ENCODE measurements around the gene IPO13.

IPO13 gene

GRCh38 chr1:43985984-43986595 is 39.3 kb downstream of the IPO13 start:
- in situ Hi-C loops (cut with HindIII; ENCODE audit: low sequenced_read_pairs), result no loop called here

DNA sequence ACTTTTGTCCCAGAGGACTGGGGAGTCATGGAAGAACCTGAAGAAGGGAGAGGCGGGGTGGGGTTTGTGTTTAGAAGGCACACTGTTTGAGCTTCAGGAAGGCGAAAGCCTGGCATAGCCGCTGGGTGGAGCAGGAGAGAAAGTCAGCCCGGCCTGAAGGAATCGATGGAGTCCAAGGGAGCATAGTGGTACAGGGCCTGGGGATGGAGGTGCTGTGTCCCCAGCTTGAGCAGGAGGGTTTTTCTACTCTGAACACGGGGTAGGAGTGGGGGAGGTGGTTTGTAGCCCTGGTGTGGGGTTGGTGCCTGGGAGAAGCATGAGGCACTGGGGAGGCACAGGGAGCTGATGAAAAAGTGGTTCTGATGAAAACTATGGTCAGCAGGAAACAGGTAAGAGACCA is 40.0 kb downstream of the IPO13 start:
- in situ Hi-C loops (cut with HindIII; ENCODE audit: low sequenced_read_pairs), result no loop called here

GRCh38 chr1:43987159-43987902 is 40.6 kb downstream of the IPO13 start:
- in situ Hi-C loops (cut with HindIII; ENCODE audit: low sequenced_read_pairs), result no loop called here

DNA sequence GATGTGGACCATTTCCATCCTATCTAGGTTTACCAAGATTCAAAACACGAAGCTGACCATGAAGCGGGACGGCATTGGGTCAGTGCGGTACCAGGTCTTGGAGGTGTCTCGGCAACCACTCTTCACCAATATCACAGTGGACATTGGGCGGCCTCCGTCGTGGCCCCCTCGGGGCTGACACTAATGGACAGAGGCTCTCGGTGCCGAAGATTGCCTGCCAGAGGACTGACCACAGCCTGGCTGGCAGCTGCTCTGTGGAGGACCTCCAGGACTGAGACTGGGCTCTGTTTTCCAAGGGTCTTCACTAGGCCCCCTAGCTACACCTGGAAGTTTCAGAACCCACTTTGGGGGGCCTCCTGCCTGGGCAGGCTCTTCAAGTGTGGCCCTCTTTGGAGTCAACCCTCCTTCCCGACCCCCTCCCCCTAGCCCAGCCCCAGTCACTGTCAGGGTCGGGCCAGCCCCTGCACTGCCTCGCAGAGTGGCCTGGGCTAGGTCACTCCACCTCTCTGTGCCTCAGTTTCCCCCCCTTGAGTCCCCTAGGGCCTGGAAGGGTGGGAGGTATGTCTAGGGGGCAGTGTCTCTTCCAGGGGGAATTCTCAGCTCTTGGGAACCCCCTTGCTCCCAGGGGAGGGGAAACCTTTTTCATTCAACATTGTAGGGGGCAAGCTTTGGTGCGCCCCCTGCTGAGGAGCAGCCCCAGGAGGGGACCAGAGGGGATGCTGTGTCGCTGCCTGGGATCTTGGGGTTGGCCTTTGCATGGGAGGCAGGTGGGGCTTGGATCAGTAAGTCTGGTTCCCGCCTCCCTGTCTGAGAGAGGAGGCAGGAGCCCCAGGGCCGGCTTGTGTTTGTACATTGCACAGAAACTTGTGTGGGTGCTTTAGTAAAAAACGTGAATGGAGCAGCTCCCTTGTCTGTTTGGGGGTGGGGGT is 43.8 kb downstream of the IPO13 start:
- in situ Hi-C loops (cut with HindIII; ENCODE audit: low sequenced_read_pairs), result no loop called here

- in situ Hi-C loops (cut with HindIII; ENCODE audit: low sequenced_read_pairs), result no loop called here
Measured at GRCh38 chr1:43991200-43991475, 44.4 kb downstream of the IPO13 start.

DNA sequence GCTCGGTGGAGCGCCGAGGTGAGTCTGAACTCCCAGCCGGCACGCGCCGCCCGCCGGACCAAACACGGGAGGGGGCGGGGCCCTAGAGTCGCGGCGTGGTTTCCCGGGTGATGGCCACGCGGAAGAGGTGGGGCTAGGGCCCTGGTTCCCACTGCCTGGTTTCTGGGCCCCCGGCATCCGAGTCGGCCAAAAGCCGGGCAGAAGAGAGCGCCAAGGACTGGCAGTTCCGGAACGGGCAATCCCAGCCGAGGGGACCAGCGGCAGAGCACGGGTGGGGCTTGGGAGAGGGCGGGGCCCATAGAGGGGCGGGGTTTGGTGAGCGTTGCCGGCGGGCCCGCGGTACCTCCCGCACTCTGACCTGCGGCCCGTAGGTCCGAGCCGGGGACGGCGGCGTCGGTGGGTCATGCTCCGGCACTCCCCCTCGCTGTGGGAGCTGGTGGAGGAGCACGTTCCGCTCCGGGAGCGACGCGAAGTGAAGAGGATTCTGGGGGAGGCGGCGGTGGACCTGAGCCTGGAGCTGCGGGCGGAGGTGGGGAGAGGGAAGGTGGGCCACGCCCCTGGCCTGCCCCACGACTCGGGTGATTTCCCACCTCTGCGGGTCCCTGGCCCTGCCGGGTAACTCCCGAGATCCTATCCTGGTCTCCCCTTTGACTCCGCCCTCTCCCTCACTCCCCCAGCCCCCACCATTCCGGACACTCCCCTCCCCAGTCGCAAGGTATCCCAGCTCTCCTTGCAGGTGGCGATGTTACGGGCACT is 44.9 kb downstream of the IPO13 start, which contains the start of gene CCDC24:
CCDC24 (plus strand) TSS at position 124 of the 756 bp plus-strand sequence; CDS start at position 404, 280 bp downstream.
- in situ Hi-C loops (cut with HindIII; ENCODE audit: low sequenced_read_pairs), result no loop called here

DNA sequence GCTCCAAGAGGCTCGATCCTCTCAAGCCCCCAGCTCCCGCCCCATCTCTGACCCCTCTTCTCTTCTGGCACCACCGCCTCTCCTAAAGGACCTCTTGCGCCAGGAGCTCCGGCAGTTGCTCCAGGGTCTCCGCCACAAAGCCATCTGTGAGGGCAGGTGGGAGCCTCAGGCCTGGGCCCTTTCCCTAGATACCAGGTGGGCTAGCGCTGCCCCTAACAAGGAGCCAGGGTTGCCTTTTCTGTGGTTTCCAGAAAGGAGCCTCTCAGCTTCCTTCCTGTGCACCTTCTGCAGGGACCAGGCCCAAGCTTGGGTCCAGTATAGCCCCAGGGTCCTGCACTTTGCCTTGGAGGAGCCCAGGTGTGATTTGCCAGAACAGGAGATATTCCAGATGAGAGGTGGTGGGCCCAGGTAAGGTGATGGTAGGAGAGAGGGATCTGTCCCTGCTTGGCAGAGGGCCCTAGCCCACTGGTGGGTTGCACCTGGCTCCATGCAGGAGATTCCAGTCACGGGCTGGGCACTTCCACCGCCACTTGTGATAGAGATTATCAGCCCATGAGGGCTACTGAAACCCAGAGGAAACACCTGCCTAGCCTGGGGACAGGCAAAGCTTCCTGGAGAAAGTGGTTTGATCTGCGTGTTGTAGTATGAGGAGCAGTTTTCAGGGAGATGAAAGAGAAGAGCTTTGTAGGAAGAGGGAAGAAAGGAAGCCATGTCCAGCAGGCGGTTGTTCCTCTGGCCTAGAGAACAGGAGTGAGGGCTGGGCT is 45.7 kb downstream of the IPO13 start:
- in situ Hi-C loops (cut with HindIII; ENCODE audit: low sequenced_read_pairs), result no loop called here

- in situ Hi-C loops (cut with HindIII; ENCODE audit: low sequenced_read_pairs), result no loop called here
Measured at GRCh38 chr1:43993206-43993914, 46.6 kb downstream of the IPO13 start.

- in situ Hi-C loops (cut with HindIII; ENCODE audit: low sequenced_read_pairs), result no loop called here
Measured at GRCh38 chr1:43994071-43994470, 47.3 kb downstream of the IPO13 start.

GRCh38 chr1:43994794-43995790 is 48.3 kb downstream of the IPO13 start:
- in situ Hi-C loops (cut with HindIII; ENCODE audit: low sequenced_read_pairs), result no loop called here

DNA sequence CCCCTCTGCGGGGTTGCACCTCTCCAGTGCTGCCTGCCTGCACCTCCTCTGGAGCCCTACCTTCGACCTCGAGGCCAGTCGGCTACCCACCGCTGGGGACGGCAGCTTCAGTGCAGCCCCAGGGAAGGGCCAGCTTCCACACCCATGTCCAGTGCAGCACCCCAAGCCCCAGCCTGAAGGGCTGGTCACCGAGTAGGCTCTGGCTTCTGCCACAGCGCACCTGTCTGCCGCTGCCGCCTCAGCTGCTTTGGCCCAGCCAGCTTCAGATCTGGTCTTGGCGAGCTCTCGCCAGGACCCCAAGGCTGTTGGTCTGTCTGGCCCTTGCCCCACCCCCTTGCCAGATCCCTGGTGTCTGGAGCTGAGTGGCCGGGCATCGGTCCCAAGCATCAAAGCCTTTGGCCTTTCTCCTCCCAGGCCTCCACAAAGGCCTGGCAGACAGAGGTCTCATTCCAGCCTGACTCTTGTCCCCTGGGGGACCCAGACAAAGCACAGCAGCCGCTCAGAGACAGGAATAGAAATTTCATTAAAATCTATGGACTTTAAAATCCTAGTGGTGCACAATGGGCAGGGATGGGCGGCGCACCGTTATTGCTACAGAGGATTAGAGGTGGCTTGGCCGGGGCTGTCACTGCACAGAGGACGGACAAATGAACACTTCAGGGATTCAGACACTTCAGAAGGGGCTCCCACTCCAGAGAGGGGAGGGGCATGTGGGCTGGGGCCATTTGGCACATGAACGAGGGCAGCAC is 49.4 kb downstream of the IPO13 start:
- in situ Hi-C loops (cut with HindIII; ENCODE audit: low sequenced_read_pairs), result no loop called here

DNA sequence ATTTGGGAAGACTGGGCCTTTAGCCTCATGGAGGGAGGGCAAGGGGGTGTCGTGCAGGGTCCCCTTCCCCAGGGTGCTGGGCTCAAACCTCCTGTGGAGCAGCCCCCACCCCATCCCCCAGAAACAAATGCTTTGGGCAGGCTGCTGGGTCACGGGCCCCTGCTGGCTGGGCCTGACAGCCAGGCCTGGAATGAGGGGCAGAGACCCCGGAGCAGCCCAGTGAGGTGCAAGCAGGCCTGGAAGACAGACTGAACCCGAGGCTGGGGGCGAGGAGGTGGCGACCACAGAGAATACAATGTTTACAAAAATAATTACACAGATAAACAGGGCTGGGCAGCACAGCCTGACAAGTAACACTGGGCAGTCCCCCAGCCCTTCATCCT is 50.0 kb downstream of the IPO13 start:
- in situ Hi-C loops (cut with HindIII; ENCODE audit: low sequenced_read_pairs), result no loop called here

DNA sequence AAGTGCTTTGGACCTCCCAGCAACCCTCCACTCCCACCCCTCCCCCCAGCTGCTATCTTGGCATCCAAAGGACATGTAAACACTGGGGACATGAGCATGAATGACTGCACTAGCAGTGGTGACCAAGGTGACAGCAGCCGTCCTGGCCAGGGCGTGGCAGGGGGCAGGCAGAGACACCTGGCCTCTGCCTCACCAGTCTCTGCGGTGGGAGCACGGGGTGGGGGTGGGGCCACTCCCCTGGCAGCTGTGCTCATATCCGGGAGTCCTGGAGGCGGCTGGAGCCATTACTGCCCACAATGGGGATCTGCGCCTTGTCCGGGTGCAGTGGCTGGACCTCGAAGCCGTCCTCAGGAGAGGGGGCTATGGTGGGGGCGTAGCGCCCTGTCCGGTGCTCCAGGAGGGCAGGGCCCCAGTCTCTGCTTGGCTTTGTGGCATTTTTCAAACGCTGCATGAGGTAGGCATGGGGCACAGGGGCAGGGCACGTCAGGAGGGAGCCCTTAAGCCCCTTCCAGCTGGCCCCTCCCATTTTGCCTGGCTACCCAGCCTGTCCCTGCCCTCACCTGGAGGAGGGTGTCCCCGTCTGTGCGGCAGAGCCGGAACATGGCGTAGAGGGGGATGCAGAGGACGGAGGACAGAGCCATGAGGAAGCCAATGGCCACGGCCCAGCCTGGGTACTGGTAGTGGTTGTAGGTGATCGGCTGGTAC is 50.7 kb downstream of the IPO13 start:
- in situ Hi-C loops (cut with HindIII; ENCODE audit: low sequenced_read_pairs), result no loop called here

GRCh38 chr1:43998000-43998378 is 51.2 kb downstream of the IPO13 start:
- in situ Hi-C loops (cut with HindIII; ENCODE audit: low sequenced_read_pairs), result no loop called here

DNA sequence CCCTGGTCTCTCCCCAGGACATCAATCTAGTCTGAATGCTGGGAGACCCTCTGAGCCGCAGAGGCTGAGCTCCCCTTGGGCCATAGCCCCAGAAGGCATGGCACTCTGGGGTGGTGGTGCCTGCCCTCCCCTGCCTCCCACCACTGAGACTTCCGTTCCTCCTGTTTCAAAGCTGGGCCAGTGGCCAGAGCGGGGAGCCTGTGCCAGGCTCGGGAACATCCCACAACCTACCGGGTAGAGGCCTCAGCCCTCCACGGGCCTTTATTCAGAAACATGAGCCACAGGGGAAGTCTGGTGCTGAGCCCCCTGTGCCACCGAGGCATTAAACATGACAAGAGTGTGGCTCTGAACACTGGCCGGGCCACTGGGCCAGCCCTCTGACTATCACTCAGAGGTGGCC is 52.7 kb downstream of the IPO13 start:
- in situ Hi-C loops (cut with HindIII; ENCODE audit: low sequenced_read_pairs), result no loop called here

DNA sequence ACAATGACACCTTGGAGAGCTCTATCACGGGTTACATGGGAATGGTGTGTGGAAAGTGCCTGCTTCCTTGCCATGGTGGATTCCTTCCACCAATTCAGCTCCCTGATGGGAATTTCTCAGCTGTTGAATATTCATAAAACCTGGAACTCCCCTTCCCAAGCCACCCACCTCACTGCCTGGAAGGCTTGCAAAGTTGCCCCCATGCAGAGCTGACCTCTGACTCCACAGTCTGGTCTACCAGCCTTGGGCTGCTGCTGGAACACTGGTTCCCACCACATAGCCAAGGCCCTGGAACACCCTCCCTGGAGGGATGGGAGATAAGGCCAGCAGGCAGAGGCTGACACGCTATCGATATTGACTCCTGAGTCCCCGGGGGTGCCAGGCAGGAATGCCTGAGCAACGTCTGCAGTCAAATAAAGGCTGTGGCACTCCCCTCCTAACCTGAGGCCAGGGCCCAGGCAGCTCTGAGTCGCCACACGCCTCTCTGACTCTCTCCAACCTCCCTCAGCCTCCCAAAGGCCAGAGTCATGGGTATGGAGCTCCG is 53.4 kb downstream of the IPO13 start:
- in situ Hi-C loops (cut with HindIII; ENCODE audit: low sequenced_read_pairs), result no loop called here

DNA sequence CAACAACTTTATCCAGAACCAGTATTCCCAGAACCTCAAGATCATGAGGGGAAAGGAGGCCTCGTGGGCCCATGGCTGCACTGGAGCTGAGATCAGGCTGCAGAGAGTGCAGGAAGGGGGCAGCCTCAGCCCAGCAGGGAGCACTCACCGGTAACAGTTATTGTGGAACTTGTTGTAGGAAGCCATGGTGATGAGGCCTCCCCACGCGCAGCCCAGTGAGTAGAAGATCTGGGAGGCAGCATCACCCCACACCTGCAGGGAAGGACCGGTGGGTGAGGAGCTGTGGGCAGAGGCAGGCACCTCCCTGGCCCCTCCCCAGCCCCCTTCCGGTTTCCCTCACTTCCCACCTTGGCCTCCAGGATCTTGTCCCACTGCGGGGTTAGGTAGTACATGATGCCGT is 55.4 kb downstream of the IPO13 start:
- in situ Hi-C loops (cut with HindIII; ENCODE audit: low sequenced_read_pairs), result no loop called here

All from DLD1 (cell line).